Forelimb muscle (tissue), 1 donor: Measurements from ENCODE around the gene FEV. TPM values are rescaled to one million over a fixed set of nuclear protein-coding genes. Genes with fewer than 3 reads are reported as not detected.

Experiments used
- DNase-seq: peaks from one replicate; pipeline ENCODE4 v3.0.0-alpha.2; 2013; ENCODE audit warnings: low read depth
- polyA plus RNA-seq: library from polyadenylated mRNA; unstranded; fragments of 120-200 nt; gene quantifications from one replicate; pipeline ENCODE4 v1.2.1, GENCODE V29; 2013; ENCODE audit not compliant: insufficient read length

The FEV gene
- polyA plus RNA-seq, 1 donor = not detected

DNA sequence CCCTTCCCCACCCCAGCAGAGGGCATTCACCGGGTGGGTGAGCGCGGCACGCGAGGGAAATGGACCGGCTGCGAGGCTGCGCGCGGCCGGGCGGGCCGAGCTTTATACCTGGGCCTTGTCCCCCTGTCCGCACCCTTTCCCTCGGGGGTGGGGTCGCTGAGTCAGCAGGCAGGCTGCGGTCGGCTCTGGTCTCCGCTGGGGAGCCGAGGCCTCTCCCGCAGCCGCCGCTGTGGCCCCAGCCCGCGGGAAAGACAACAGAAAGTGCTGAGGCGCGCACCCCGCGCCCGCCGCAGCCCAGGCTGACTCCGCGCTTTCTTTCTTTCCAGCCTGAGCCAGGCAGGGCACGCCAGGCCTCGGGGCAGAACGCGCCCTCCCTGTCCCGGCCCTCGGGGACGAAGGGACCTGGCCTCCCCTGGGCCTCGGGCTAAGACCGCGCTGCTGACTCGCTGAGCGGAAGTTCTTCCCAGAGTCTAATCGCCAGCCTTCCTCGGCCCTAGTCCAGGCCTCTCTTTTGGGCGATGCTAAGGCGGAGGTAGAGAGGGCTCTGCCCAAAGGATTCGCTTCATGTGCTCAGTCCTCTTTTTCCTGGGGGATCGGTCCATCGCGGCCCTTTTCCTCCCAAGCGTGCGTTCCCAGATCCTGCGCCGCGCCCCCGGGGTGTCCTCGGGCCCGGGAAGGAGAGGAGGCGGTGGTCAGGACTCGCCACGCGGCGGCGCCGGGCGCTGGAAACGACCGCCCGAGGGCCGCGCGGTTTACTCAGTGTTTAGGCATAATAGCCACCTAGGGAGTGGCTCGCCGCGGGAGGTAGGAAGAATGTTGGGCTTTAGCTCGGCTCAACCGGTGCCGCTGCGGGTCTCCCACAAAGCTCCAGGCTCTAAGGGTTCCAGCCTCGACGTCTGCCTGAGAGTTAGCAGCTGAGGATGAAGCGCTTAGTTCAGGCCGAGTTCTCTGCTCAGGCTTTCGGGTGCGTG, 8.6 kb upstream of the FEV start, which contains the start of gene CRYBA2:
CRYBA2 (minus strand) TSS at position 78 of the 971 bp plus-strand sequence. CDS start 246 bp downstream, outside the sequence.
- no peak for DNase-seq

DNA sequence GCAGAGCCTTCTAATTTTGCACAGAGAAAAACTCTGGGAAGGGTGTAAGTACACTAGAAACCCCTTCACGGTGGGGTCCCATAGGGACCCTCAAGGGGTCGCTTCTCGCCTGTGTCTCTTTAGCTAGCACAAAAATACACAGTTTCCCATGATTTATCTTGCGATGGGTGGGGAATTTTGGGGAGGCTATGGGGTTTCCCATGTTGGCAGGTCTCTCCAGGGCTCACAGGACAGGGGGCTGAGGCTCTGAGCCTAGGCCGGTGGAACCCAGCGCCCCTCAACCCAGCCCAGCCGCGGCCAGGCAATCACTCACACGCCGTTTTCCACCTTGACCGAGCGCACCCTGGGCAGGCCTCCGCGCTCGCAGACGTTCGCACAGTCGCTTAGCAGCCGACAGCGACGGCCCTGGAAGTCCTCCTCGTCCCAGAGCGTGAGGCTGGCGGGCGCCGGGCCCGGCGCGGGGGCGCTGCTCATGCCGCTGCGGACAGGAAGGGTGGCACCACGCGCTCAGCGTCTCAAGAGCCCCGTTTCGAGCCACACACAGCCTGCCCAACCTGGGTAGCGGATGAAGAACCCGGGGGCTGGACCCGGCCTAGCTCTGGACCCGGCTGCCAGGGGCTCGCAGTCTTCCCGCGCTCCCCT, 7.8 kb upstream of the FEV start:
- DNase-seq = no peak

DNA sequence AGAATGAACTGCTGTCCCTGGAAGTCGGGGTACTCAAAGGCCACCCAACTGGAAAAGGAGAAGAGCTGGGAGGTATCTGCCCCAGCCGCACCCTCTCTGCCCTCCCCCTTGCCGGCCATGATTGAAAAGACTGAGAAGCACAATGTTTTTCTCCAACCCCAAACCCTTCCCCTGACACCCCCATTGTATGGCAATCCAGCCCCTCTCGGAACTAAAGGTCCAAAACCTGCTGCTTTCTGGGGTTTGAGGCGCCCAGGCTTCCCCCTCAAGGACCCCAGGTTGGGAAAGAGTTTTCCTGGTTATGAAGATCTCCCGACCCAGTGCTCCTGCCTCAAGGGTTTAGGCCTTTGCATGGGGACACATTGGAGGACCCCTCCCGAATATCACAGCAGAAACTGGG, 7.2 kb upstream of the FEV start:
- no peak for DNase-seq

- DNase-seq = no peak
Measured at GRCh38 chr2:218991674-218992168, 6.7 kb upstream of the FEV start.

DNA sequence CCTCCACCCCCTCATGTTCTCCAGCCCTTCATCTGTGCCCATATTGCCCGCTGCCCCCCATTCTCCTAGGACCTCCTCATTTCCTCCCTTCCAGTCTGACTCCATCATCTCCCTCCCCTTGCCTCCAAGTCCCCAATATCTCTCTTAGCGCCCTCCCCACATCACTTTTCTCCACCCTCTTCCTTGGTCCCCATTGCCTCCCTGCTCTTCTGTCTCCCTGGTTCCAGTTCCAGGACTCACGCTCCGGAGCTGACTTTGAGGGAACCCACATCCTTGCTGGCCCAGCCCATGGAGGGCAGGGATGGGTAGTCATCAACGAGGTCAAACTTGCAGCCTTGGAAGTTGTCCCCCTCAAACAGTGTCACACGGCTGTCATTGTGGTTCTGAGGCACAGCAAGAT, 5.6 kb upstream of the FEV start:
- DNase-seq = no peak

- no peak for DNase-seq
Measured at GRCh38 chr2:218990052-218990451, 5.1 kb upstream of the FEV start.

DNA sequence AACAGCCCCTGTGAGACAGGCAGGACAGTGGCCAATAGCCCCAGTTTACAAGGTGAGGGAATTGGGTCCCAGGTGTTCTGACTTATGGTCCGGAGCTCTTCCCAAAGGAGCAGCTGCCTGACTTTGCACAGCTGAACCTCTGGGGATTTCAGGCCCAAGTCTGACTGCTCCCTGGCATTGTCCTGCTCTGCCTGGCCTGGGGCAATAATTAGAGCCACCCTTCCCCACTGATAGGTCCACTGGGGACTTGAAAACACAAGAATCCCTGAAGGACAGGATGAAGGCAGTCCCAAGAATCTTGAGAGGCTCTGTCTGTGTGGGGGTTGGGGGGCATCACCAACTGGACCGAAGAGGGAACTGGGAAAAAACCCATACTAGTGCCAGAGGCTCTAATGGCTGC, 3.7 kb upstream of the FEV start:
- DNase-seq = no peak

- DNase-seq = no peak
Measured at GRCh38 chr2:218988164-218988563, 3.2 kb upstream of the FEV start.

GRCh38 chr2:218986148-218986761, 1.3 kb upstream of the FEV start:
- no peak for DNase-seq

GRCh38 chr2:218985325-218986091, 524 bp upstream of the FEV start:
- DNase-seq = no peak

DNA sequence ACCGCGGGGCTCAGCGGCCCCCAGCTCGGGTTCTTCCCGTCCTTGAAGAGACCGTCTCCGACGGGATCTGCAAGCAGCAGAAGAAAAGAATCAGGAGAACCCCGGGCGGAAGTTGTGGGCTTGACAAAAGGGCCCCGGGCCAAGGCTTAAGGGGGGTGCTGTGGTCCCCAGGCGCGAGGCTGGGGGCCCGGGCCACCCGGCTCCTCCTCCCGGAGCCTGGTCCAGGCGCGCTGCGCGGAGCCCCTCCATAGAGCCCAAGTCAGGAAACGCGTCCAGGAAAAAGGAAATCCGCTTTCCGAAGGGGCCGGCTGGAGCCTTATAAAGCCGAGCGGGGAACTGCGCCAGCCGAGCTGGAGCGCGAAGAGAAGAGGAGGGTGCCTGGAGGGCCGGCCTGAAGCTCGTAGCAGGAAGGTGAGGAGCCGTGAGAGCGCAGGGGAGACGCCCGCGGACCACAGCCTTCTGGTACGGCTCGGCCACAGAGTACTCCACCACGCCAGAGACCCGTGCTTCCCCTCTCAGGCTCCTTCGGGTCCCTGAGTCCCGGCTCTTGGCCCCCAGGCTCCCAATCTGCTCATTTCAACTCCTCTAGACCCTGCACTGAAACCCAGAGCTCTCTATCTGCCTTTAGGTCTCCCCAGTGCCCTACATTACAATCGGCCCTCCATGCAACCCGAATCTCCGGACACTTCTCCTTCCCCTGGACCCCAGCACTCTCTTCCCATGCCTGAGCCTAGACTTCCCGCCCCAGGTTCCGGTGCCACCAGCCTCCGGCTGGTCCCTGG, 554 bp downstream of the FEV start:
- DNase-seq = no peak

GRCh38 chr2:218983934-218984238, 1.1 kb downstream of the FEV start:
- DNase-seq = no peak

DNA sequence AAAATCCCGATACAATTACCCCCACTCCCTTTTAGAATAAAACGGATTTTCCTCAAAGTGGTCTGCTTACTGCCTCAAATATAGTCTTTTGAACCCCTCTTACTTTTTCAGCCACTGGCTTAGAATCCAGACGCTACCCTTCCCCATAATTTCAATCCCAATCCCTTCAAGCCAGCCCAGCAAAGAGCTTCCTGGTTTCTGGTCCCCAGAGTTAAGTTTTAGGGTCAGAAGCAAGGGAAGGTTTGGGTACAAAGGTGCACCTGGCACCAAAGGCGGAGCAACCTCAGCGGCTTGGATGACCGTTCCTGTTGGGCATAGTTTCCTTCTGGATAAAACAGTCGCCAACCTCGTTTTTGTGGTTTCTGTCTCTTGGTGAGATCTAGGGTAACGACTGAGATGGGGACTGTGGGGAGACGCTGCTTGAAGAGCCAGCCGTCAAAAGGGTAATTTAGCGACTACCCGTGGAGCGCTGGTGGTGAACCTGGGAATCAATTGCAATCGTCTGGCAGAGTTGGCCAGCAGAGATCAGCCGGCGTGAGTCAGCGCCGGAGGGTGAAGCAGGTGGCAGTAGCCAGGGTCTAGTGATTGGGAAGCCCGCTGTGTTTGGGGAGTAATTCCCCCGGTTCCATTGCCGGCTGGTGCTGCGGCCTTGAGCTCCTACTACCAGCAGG, 1.6 kb downstream of the FEV start:
- no peak for DNase-seq

DNA sequence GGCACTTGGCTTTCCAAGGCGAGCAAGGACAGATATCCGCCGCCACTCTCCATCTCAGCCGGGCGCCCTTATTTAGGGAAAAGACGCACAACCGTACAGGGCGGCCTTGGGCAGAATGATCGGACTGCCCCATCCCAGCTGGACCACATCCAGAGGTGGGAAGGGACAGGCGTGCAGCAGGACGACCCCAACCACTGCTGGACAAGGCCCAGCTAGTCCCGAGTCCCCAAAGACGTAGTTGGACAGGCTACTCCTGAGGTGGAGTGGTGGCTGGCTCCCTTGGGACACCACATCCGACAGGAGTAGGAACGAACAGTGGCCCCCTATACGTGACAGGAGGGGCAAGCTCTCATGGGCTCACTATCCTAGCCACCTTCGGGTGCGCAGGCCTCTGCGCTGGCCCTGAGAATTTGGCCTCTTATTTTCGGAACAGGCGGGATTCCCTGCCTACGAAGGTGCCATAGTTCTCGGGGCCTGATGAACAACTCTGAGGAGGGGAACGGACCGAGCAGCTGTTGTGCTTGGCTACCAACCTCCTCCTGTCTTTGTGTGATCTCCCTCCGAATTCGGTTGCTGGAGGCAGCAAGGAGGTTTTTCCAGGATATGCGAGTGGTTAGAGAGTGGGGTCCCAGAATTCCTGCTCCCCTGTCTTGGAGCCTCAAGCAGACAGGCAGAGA, 2.3 kb downstream of the FEV start:
- DNase-seq = no peak

DNA sequence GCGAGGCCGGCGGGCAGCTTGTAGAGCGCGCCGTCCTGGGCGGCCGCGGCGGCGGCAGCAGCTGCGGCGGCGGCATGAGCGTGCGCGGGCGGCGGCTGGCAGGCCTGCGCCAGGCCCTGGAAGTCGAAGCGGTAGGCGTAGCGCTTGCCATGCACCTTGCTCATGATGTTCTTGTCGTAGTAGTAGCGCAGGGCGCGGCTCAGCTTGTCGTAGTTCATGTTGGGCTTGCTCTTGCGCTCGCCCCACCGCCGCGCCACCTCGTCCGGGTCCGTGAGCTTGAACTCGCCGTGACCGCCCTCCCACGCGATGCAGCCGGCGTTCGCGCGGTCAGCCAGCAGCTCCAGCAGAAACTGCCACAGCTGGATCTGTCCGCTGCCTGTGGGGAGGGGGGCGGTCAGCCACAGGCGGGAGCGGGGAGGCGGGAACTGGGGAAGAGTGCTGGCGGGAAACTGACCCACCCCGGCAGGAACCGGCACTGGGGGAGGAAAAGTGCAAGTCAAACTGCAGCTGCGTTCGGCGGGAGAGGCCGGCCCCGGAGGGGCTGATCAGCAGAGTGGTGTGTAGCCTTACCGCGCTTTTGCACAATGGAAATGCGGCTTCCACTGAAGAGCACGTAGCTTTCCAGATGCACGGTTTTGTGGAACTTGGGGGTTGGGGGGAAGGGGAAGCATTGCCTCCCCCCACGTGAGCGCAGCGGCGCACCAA, 3.0 kb downstream of the FEV start:
- no peak for DNase-seq

DNA sequence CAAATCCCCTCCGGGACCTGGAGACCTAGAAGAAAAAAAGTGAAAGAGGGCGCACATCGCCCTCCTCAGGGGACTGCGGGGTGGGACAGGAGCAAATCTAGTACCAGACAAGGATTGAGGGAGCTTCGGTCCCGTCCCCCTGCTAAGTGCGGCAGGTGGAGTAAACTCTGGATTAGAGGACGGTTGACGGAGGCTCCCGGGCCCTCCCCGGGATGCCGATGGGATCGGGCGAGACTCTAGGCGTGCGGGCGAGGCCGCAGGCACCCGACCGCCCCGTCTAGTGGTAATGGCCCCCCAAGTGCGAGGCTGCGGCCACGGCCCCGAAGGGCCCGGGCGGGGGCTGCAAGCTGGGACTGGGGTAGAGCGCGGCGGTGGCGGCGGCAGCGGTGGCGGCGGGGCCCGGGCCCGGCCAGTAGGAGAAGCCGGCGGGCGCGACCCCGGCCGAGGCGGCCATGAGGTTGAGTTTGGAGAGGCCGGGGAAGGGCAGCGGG, 3.5 kb downstream of the FEV start:
- DNase-seq = no peak

GRCh38 chr2:218980735-218981389, 4.1 kb downstream of the FEV start:
- no peak for DNase-seq
